HepG2 (cell line): Measurements from ENCODE around the gene WDR81. TPM values are rescaled to one million over a fixed set of nuclear protein-coding genes. Genes with fewer than 3 reads are reported as not detected.
A peak's percentile ranks its signal among the peaks of the same experiment; 100 is the strongest.

ENCODE experiments used
- CENPT ChIP-seq: sonication (generic); formaldehyde crosslinking; IDR thresholded peaks from 2 replicates; pipeline ENCODE4 v1.8.0; 2022; ENCODE audit warnings: low read depth, mild to moderate bottlenecking, moderate library complexity, missing genetic modification reagents
- EHMT2 ChIP-seq: fragments of 200-600 bp; sonication (generic); IDR thresholded peaks from 2 replicates; pipeline ENCODE4 v1.7.0; 2017; ENCODE audit warnings: antibody characterized with exemption, low read depth, low read length, borderline replicate concordance
- FOXK2 ChIP-seq: fragments of 450-650 bp; IDR thresholded peaks from 2 replicates; pipeline ENCODE4 v1.6.1; 2016
- JDP2 ChIP-seq: sonication (generic); formaldehyde crosslinking; IDR thresholded peaks from 2 replicates; pipeline ENCODE4 v1.8.1; 2022; ENCODE audit warnings: missing genetic modification reagents, borderline replicate concordance
- KLF11 ChIP-seq: IDR thresholded peaks from 2 replicates; pipeline ENCODE4 v1.6.1; 2016; ENCODE audit warnings: missing compliant biosample characterization
- NCOA2 ChIP-seq: sonication (generic); formaldehyde crosslinking; IDR thresholded peaks from 2 replicates; pipeline ENCODE4 v1.8.0; 2022; ENCODE audit warnings: inconsistent platforms
- NFIC ChIP-seq: IDR thresholded peaks from 2 replicates; pipeline ENCODE4 v1.6.1; 2012; ENCODE audit warnings: mild to moderate bottlenecking, low read length, inconsistent platforms
- RXRB ChIP-seq: IDR thresholded peaks from 2 replicates; pipeline ENCODE4 v1.6.1; 2016; ENCODE audit warnings: borderline replicate concordance, missing genetic modification reagents, missing compliant biosample characterization
- SIX4 ChIP-seq: sonication (generic); formaldehyde crosslinking; IDR thresholded peaks from 2 replicates; pipeline ENCODE4 v1.4.0; 2020; ENCODE audit warnings: missing genetic modification reagents
- SMARCC2 ChIP-seq: fragments of 450-650 bp; IDR thresholded peaks from 2 replicates; pipeline ENCODE4 v1.6.1; 2017; ENCODE audit warnings: antibody characterized with exemption, mild to moderate bottlenecking
- TOE1 ChIP-seq: sonication (generic); formaldehyde crosslinking; IDR thresholded peaks from 2 replicates; pipeline ENCODE4 v1.4.0; 2020; ENCODE audit warnings: mild to moderate bottlenecking, missing genetic modification reagents
- ZBTB38 ChIP-seq: sonication (generic); formaldehyde crosslinking; IDR thresholded peaks from 2 replicates; pipeline ENCODE4 v1.5.1; 2020; ENCODE audit warnings: mild to moderate bottlenecking, missing genetic modification reagents
- ZNF20 ChIP-seq: sonication (generic); formaldehyde crosslinking; IDR thresholded peaks from 2 replicates; pipeline ENCODE4 v1.4.0; 2020; ENCODE audit warnings: mild to moderate bottlenecking, moderate library complexity, missing genetic modification reagents
- ZNF484 ChIP-seq: sonication (generic); formaldehyde crosslinking; IDR thresholded peaks from 2 replicates; pipeline ENCODE4 v1.5.1; 2020; ENCODE audit warnings: mild to moderate bottlenecking, low read depth, missing genetic modification reagents, borderline replicate concordance
- ZNF598 ChIP-seq: sonication (generic); formaldehyde crosslinking; IDR thresholded peaks from 2 replicates; pipeline ENCODE4 v1.5.1; 2020; ENCODE audit warnings: mild to moderate bottlenecking, missing genetic modification reagents, borderline replicate concordance
- ZNF772 ChIP-seq: sonication (generic); formaldehyde crosslinking; IDR thresholded peaks from 2 replicates; pipeline ENCODE4 v1.5.0; 2020; ENCODE audit warnings: mild to moderate bottlenecking, missing genetic modification reagents
- polyA plus RNA-seq, 8 experiments: library from polyadenylated mRNA; depleted of rRNA in 3 of 8; stranded (reverse) in 7 of 8; unstranded in 1 of 8; fragments of >200 nt; fragmentation: Illumina TruSeq in 4 of 8; extraction: Trizol in 4 of 8; gene quantifications; 2 replicates each; pipeline versions ENCODE4 v1.2.1 to v1.2.3, GENCODE V29; 2011 to 2016; ENCODE audit warnings: low read depth in 4 of 8, missing spikeins in 1 of 8, mixed read lengths in 1 of 8; ENCODE audit not compliant: insufficient read depth in 1 of 8
- total RNA-seq, 5 experiments: library from RNA; depleted of rRNA; stranded (reverse); fragments of >200 nt; fragmentation: Illumina TruSeq; extraction: Trizol; gene quantifications; 2 replicates each; pipeline ENCODE4 v1.2.3, GENCODE V29; 2016; ENCODE audit warnings: low read depth in 1 of 5
- TF ChIP-seq, protein P1 (sequence below): sonication (generic); formaldehyde crosslinking; IDR thresholded peaks from 2 replicates; pipeline ENCODE4 v1.4.0; 2020; ENCODE audit warnings: mild to moderate bottlenecking, missing genetic modification reagents
- TF ChIP-seq, protein P2 (sequence below): sonication (generic); formaldehyde crosslinking; IDR thresholded peaks from 2 replicates; pipeline ENCODE4 v1.8.1; 2022; ENCODE audit warnings: low read depth, mild to moderate bottlenecking, missing genetic modification reagents
- TF ChIP-seq, protein P3 (sequence below): sonication (generic); formaldehyde crosslinking; IDR thresholded peaks from 2 replicates; pipeline ENCODE4 v1.4.0; 2020; ENCODE audit warnings: missing genetic modification reagents
- TF ChIP-seq, protein P4 (sequence below): sonication (generic); formaldehyde crosslinking; IDR thresholded peaks from 2 replicates; pipeline ENCODE4 v1.8.1; 2023; ENCODE audit warnings: missing genetic modification reagents, mild to moderate bottlenecking, borderline replicate concordance
- TF ChIP-seq, protein P5 (sequence below): sonication (generic); formaldehyde crosslinking; IDR thresholded peaks from 2 replicates; pipeline ENCODE4 v1.4.0; 2020; ENCODE audit warnings: missing genetic modification reagents, borderline replicate concordance

Gene WDR81
- total and polyA plus RNA-seq, 2 of the 13 experiments (the other 11 are each of a cell fraction or from before 2014, with no cell fraction given) = 9.1 to 16.7 TPM

DNA sequence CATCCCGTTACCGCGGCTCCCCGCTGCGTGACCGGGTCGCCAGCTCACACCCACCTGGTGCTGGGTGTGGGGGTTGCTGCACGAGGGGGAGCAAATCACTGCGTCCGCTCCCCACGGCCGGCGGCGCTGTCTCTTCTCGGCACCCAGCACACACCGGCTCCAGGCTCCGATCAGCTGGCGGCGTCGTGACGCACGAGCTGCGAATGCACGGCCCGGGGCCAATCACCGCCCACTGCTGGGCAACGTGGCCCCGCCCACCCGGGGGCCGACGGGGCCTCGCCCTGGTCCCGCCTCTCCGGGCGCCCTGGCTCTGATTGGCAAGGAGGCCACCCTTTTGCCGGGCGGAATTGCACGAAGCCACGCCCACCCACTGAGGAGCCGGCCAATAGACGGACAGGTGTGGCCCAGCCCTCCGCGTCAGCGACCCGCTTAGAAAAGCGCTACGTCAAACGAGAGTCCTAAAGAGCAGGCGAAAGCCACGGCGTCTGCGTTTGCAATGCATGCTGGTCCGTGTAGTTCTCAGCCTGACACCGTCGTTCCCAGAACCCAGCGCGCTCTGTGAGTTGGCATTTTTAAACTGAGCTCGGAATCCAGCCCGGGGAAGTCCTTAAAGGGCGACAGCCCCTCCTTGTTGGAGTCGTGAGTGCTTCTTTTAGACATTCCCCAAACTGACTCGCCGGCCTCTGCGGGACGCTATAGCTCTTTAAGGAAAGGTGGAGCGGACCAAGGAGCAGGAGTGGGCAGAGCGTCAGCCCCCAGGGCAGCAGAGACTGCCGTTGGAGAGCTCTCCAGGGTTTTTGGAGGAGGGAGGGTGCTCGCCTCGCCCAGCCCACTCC, 8.2 kb upstream of the WDR81 start (continued):
- TF ChIP-seq ZNF484 (CRISPR knock-in tag) = no peak
- TF ChIP-seq TOE1 (CRISPR knock-in tag) = no peak
- TF ChIP-seq, protein P1, sequence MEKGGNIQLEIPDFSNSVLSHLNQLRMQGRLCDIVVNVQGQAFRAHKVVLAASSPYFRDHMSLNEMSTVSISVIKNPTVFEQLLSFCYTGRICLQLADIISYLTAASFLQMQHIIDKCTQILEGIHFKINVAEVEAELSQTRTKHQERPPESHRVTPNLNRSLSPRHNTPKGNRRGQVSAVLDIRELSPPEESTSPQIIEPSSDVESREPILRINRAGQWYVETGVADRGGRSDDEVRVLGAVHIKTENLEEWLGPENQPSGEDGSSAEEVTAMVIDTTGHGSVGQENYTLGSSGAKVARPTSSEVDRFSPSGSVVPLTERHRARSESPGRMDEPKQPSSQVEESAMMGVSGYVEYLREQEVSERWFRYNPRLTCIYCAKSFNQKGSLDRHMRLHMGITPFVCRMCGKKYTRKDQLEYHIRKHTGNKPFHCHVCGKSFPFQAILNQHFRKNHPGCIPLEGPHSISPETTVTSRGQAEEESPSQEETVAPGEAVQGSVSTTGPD (CRISPR knock-in tag) = no peak
- TF ChIP-seq, protein P2, sequence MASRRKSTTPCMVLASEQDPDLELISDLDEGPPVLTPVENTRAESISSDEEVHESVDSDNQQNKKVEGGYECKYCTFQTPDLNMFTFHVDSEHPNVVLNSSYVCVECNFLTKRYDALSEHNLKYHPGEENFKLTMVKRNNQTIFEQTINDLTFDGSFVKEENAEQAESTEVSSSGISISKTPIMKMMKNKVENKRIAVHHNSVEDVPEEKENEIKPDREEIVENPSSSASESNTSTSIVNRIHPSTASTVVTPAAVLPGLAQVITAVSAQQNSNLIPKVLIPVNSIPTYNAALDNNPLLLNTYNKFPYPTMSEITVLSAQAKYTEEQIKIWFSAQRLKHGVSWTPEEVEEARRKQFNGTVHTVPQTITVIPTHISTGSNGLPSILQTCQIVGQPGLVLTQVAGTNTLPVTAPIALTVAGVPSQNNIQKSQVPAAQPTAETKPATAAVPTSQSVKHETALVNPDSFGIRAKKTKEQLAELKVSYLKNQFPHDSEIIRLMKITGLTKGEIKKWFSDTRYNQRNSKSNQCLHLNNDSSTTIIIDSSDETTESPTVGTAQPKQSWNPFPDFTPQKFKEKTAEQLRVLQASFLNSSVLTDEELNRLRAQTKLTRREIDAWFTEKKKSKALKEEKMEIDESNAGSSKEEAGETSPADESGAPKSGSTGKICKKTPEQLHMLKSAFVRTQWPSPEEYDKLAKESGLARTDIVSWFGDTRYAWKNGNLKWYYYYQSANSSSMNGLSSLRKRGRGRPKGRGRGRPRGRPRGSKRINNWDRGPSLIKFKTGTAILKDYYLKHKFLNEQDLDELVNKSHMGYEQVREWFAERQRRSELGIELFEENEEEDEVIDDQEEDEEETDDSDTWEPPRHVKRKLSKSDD (CRISPR knock-in tag) = no peak
- TF ChIP-seq ZNF20 (CRISPR knock-in tag) = no peak
- no peak for TF ChIP-seq CENPT (CRISPR knock-in tag)
- no peak for TF ChIP-seq ZBTB38 (CRISPR knock-in tag)
- no peak for TF ChIP-seq RXRB (CRISPR knock-in tag)
- TF ChIP-seq, protein P3, sequence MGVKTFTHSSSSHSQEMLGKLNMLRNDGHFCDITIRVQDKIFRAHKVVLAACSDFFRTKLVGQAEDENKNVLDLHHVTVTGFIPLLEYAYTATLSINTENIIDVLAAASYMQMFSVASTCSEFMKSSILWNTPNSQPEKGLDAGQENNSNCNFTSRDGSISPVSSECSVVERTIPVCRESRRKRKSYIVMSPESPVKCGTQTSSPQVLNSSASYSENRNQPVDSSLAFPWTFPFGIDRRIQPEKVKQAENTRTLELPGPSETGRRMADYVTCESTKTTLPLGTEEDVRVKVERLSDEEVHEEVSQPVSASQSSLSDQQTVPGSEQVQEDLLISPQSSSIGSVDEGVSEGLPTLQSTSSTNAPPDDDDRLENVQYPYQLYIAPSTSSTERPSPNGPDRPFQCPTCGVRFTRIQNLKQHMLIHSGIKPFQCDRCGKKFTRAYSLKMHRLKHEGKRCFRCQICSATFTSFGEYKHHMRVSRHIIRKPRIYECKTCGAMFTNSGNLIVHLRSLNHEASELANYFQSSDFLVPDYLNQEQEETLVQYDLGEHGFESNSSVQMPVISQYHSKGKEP (CRISPR knock-in tag) = 0 out of 2 replicates have a peak, but pooled peaks have one; percentile 49
- TF ChIP-seq NCOA2 = no peak; the same call in 1 of the 2 replicates
- TF ChIP-seq, protein P4, sequence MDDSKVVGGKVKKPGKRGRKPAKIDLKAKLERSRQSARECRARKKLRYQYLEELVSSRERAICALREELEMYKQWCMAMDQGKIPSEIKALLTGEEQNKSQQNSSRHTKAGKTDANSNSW (CRISPR knock-in tag) = no peak
- TF ChIP-seq, protein P5, sequence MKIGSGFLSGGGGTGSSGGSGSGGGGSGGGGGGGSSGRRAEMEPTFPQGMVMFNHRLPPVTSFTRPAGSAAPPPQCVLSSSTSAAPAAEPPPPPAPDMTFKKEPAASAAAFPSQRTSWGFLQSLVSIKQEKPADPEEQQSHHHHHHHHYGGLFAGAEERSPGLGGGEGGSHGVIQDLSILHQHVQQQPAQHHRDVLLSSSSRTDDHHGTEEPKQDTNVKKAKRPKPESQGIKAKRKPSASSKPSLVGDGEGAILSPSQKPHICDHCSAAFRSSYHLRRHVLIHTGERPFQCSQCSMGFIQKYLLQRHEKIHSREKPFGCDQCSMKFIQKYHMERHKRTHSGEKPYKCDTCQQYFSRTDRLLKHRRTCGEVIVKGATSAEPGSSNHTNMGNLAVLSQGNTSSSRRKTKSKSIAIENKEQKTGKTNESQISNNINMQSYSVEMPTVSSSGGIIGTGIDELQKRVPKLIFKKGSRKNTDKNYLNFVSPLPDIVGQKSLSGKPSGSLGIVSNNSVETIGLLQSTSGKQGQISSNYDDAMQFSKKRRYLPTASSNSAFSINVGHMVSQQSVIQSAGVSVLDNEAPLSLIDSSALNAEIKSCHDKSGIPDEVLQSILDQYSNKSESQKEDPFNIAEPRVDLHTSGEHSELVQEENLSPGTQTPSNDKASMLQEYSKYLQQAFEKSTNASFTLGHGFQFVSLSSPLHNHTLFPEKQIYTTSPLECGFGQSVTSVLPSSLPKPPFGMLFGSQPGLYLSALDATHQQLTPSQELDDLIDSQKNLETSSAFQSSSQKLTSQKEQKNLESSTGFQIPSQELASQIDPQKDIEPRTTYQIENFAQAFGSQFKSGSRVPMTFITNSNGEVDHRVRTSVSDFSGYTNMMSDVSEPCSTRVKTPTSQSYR (CRISPR knock-in tag) = peak; percentile 35; the same call in 1 of the 2 replicates
- no peak for TF ChIP-seq SMARCC2
- TF ChIP-seq SIX4 = no peak; the same call in 1 of the 2 replicates
- no peak for TF ChIP-seq EHMT2
- no peak for TF ChIP-seq FOXK2
- no peak for TF ChIP-seq JDP2 (CRISPR knock-in tag)
- peak; percentile 21; the same call in 1 of the 2 replicates for TF ChIP-seq ZNF772
- no peak for TF ChIP-seq NFIC
- TF ChIP-seq ZNF598 (CRISPR knock-in tag) = no peak
- peak; percentile 33; the same call in 1 of the 2 replicates for TF ChIP-seq KLF11 (CRISPR knock-in tag)
